HEK293 (cell line): Measurements from ENCODE around the gene RNF166.
A peak's percentile ranks its signal among the peaks of the same experiment; 100 is the strongest.

Experiments
- OVOL3 ChIP-seq: fragments of 450-650 bp; formaldehyde crosslinking; IDR thresholded peaks from 2 replicates; pipeline ENCODE4 v1.5.1; 2016; ENCODE audit warnings: missing biosample characterization, missing genetic modification characterization
- PATZ1 ChIP-seq: fragments of 450-650 bp; formaldehyde crosslinking; IDR thresholded peaks from 2 replicates; pipeline ENCODE4 v1.5.1; 2016; ENCODE audit warnings: missing biosample characterization, missing genetic modification characterization
- PRDM4 ChIP-seq: fragments of 450-650 bp; formaldehyde crosslinking; IDR thresholded peaks from 2 replicates; pipeline ENCODE4 v1.5.1; 2017; ENCODE audit warnings: missing biosample characterization, missing genetic modification characterization
- SCRT1 ChIP-seq: fragments of 450-650 bp; formaldehyde crosslinking; IDR thresholded peaks from 2 replicates; pipeline ENCODE4 v1.5.1; 2016; ENCODE audit warnings: missing biosample characterization, missing genetic modification characterization, borderline replicate concordance
- ZFP37 ChIP-seq: fragments of 450-650 bp; formaldehyde crosslinking; IDR thresholded peaks from 2 replicates; pipeline ENCODE4 v1.5.1; 2016; ENCODE audit warnings: missing biosample characterization, missing genetic modification characterization
- ZNF121 ChIP-seq: fragments of 450-650 bp; formaldehyde crosslinking; IDR thresholded peaks from 2 replicates; pipeline ENCODE4 v1.5.1; 2016; ENCODE audit warnings: missing biosample characterization, missing genetic modification characterization
- ZNF274 ChIP-seq, 2 experiments: fragments of 200-500 bp in 1 of 2; fragments of 450-650 bp in 1 of 2; sonication (Bioruptor generic) in 1 of 2; formaldehyde crosslinking in 1 of 2; IDR thresholded peaks; 2 replicates each; pipeline versions ENCODE4 v1.5.1 to v1.6.1; 2014 to 2016; ENCODE audit warnings: borderline replicate concordance in 1 of 2, inconsistent platforms in 1 of 2, low read length in 1 of 2, missing biosample characterization in 1 of 2, missing genetic modification characterization in 1 of 2
- ZNF280D ChIP-seq: fragments of 450-650 bp; formaldehyde crosslinking; IDR thresholded peaks from 2 replicates; pipeline ENCODE4 v1.5.1; 2016; ENCODE audit warnings: missing biosample characterization, missing genetic modification characterization
- ZNF292 ChIP-seq: fragments of 450-650 bp; formaldehyde crosslinking; IDR thresholded peaks from 2 replicates; pipeline ENCODE4 v1.5.1; 2016; ENCODE audit warnings: low read depth, missing biosample characterization, missing genetic modification characterization, borderline replicate concordance
- ZSCAN18 ChIP-seq: fragments of 450-650 bp; formaldehyde crosslinking; IDR thresholded peaks from 2 replicates; pipeline ENCODE4 v1.5.1; 2016; ENCODE audit warnings: missing biosample characterization, missing genetic modification characterization

DNA sequence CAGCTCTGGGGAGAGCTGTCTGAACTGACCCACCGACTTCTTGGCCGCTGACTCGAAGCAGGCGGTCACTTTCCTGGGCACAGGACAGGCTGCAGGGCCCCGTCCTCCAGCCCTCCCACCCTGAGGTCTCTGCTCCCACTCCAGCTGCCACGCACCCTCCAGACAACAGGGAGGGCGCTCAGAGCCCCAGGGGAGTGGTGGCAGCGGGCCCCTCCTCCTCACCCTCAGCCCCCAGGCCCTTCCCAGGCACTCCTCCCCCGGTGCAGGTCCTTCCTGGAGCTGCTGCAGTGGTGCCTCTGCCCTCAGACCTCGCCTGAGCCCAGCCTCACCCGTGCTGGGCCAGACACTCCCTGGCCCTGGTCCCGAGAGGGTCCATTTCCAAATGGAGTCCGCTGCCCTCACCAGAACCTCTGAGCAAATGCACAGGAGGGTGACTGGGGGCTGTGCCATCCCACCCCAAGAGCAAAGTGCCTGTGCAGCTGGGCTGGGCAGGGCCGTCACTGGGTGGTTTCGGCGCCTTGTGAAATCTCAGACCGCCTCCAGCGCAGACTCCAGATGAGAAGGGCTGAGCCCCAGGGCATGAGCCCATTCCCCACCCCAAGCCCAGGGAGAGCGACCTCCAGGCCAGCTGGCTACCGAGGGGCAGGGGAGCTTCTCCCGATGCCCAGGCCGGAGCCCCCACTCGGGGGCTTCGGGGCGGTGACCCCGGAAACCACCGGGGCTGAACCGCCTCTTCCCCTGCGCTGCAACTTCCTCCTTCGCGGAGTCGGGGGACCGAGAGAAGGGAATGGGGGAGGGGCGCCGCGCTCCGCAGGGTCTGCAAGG lies 56.1 kb downstream of the RNF166 start:
- TF ChIP-seq OVOL3 (tag by site-specific recombination) (no peak), PATZ1 (tag by site-specific recombination) (peak; percentile 48), ZFP37 (tag by site-specific recombination) (no peak), ZNF292 (tag by site-specific recombination) (no peak), SCRT1 (no peak), ZNF274 (IDR thresholded peaks at IDR 0.05; ENCODE audit: low read length) (no peak), ZNF274 (tag by site-specific recombination; IDR thresholded peaks at IDR 0.05; ENCODE audit: borderline replicate concordance) (no peak), PRDM4 (tag by site-specific recombination) (no peak), ZSCAN18 (tag by site-specific recombination) (no peak), ZNF280D (tag by site-specific recombination) (no peak), ZNF121 (tag by site-specific recombination) (no peak)
